Measurements from ENCODE around the gene SPINK8. TPM values are rescaled to one million over a fixed set of nuclear protein-coding genes. Genes with fewer than 3 reads are reported as not detected.

The SPINK8 gene
- total and polyA plus RNA-seq, 2 donors (not counting 3 experiments of a cell fraction or from before 2014, with no cell fraction given) = not detected

GRCh38 chr3:48285132-48285531 lies 48.3 kb downstream of the SPINK8 start:
- Histone ChIP-seq H3K4me2 (ENCODE audit: insufficient read depth, low read length) (no peak overlapping the region), H3K27me3 (ENCODE audit: control insufficient read depth in 2 of 2, insufficient read depth in 2 of 2, low read length in 2 of 2) (no peaks in the 10 kb centered on the region), H3K9me3 (replicated peaks; ENCODE audit: control insufficient read depth, insufficient read depth, low read length) (no peaks in the 10 kb centered on the region), H3K9me1 (replicated peaks; ENCODE audit: control insufficient read depth, extremely low read depth, insufficient read depth, low read length) (no peaks in the 10 kb centered on the region), H3K36me3 (ENCODE audit: control insufficient read depth in 2 of 2, extremely low read depth in 1 of 2, insufficient read depth in 2 of 2, low read length in 2 of 2) (no peaks in the 10 kb centered on the region), H3K27ac (ENCODE audit: insufficient read depth, low read depth, low read length) (no peak overlapping the region), H3K4me1 (ENCODE audit: control insufficient read depth, extremely low read depth, insufficient read depth, low read length) (no peaks in the 10 kb centered on the region), H3K79me2 (ENCODE audit: control insufficient read depth, insufficient read depth, low read length) (no peaks in the 10 kb centered on the region), H3K4me3 (replicated peaks in 1 of 3; ENCODE audit: insufficient read depth in 1 of 3, low read depth in 1 of 3, low read length in 3 of 3) (no peak overlapping the region), H4K20me1 (replicated peaks; ENCODE audit: control insufficient read depth, extremely low read depth, insufficient read depth, low read length) (no peaks in the 10 kb centered on the region), H3K9ac (replicated peaks; ENCODE audit: extremely low read depth, insufficient read depth, low read length) (no peak overlapping the region), H2AFZ (ENCODE audit: low read depth, low read length) (no peak overlapping the region)
- dilution Hi-C loops (cut with MboI; ENCODE audit: extremely low pct_ligation_motif_present, low sequenced_read_pairs) (no loop called here), intact Hi-C loops (cut with micrococcal nuclease) (no loop called here)
- BruUV-seq (replicated peaks) = no TSS peak
- ChIA-PET POLR2A (no interaction called here), CTCF (interaction anchor here (24.1 kb wide), 1 partner anchor 148 kb away, joined by 723 read pairs; the partner anchor contains the start of gene PLXNB1)
- no peak for DNase-seq (ENCODE audit: low read depth, low spot score)
- TF ChIP-seq MAX (IDR thresholded peaks at IDR 0.05; ENCODE audit: insufficient read depth, insufficient read length) = no peak
- no peak for TF ChIP-seq EZH2 (IDR thresholded peaks at IDR 0.05; ENCODE audit: borderline replicate concordance, low read depth, low read length, severe bottlenecking)
- no peak for TF ChIP-seq POLR2AphosphoS5 (IDR thresholded peaks at IDR 0.05; ENCODE audit: insufficient read depth, low read depth, low read length)
- no peak for TF ChIP-seq JUN (IDR thresholded peaks at IDR 0.05; ENCODE audit: borderline replicate concordance, insufficient read depth, insufficient read length, low read depth)
- TF ChIP-seq MYC (IDR thresholded peaks at IDR 0.05; ENCODE audit: low read depth, low read length) = no peak
- TF ChIP-seq FOS (IDR thresholded peaks at IDR 0.05; ENCODE audit: borderline replicate concordance, insufficient read depth, low read length) = no peak
- TF ChIP-seq POLR2A (IDR thresholded peaks at IDR 0.05; ENCODE audit: low read depth, low read length) = no peak
- no peak for TF ChIP-seq GATA2 (IDR thresholded peaks at IDR 0.05; ENCODE audit: insufficient read depth, insufficient read length, low read depth, low read length)
- no peak for TF ChIP-seq CTCF (IDR thresholded peaks at IDR 0.05; ENCODE audit: extremely low read depth in 1 of 2, insufficient read depth in 1 of 2, low read depth in 1 of 2, low read length in 2 of 2)
- FAIRE-seq = no peak

Data from endothelial cell of umbilical vein (primary cell).